NCI-H146 treated with DMSO at 0.1 percent for 48 hours (cell line): ENCODE measurements around the gene RERE.
"Not testable (repeated sequence)": the region's sequence is repeated elsewhere in the genome, so short reads cannot be mapped to it uniquely, and the experiment has no call there.

ENCODE experiments used
- DNase-seq: peaks from one replicate; lab custom pipeline; 2025; ENCODE audit not compliant: unreplicated experiment; lab: John Stamatoyannopoulos, UW

The RERE gene

GRCh38 chr1:8809342-8809736 lies 8.1 kb downstream of the RERE start:
- no peak for DNase-seq

- no peak for DNase-seq
Measured at GRCh38 chr1:8807004-8807403, 10.4 kb downstream of the RERE start.

GRCh38 chr1:8800416-8800815 lies 17.0 kb downstream of the RERE start:
- DNase-seq: no peak

DNA sequence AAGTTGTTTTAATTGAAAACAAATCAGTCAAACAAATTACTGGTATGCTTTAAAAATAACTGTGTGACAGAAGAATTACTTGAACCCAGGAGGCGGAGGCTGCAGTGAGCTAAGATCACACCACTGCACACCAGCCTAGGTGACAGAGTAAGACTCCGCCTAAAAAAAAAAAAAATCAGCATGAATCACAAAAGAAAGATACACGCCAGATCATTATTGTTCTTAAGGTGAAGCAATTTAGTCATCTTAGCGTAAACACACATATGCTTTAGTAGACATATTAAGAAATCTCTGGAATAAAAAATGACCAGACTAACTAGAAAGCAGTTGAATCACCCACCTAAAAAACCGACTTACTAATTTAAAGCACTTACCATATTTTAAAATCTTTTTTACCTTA lies 20.2 kb downstream of the RERE start:
- DNase-seq: no peak

DNA sequence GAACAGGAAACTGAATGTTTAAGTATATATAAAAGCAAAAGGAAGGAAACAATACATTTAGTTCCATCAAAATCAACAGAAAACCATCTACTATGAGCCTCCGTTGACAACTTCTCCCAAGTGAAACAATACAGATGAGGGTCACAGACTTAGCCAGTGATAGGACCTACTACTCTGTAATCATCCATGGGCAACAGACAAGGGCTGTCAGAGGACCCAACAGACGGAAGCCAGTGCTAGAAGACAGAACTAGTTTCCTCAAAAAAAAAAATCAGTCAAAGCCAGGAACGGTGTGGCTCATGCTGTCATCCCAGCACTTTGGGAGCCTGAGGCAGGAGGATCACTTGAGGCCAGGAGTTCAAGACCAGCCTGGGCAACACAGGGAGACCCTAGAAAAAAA lies 20.6 kb downstream of the RERE start:
- no peak for DNase-seq

DNA sequence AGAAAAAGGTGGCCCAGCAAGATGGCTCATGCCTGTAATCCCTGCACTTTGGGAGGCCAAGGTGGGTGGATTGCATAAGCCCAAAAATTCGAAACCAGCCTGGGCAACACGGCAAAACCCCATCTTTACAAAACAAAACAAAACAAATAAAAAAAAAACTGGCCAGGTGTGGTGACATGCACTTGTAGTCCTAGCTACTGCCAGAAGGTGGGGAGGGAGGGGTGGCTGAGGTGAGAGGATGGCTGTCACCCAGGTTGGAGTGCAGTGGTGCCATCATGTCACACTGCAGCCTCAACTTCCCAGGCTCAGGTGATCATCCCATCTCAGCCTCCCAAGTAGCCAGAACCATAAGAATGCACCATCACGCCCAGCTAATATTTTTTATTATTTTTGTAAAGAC lies 22.8 kb downstream of the RERE start:
- DNase-seq: no peak

DNA sequence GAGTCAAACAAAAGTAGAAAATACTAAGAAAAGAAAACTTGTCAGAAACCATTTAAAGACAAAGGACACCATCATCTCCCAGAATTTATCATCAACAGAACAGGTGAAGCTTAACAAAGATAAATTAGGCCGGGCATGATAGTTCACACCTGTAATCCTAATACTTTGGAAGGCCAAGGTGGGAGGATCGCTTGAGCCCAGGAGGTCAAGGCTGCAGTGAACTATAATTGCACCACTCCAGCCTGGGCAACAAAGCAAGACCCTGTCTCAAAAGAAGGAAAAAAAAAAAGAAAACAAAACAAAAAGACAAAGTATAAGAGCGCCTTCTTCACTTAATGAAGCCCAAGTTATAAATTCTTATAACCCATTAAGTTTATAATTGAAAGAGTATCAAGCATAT lies 25.6 kb downstream of the RERE start:
- no peak for DNase-seq

GRCh38 chr1:8790987-8791386 lies 26.5 kb downstream of the RERE start:
- no peak for DNase-seq

DNA sequence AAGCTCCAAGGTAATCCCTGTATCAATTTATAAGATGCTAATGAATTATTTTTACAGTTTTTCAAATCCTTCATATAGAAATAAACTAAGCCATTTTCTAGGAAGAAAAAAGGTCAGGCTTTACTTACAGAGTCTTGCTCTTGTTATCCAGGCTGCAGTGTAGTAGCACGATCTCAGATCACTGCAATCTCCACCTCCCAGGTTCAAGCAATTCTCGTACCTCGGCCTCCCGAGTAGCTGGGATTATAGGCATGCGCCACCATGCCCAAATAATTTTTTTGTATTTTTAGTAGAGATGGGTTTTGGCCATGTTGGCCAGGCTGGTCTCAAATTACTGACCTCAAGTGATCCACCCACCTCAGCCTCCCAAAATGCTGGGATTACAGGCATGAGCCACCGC lies 27.0 kb downstream of the RERE start:
- no peak for DNase-seq

- no peak for DNase-seq
Measured at GRCh38 chr1:8789314-8790214, 27.9 kb downstream of the RERE start.

GRCh38 chr1:8787218-8787617 lies 30.2 kb downstream of the RERE start:
- no peak for DNase-seq

GRCh38 chr1:8786204-8786603 lies 31.2 kb downstream of the RERE start:
- not testable (repeated sequence) for DNase-seq

- no peak for DNase-seq
Measured at GRCh38 chr1:8782955-8783354, 34.5 kb downstream of the RERE start.

- DNase-seq: no peak
Measured at GRCh38 chr1:8782001-8782620, 35.3 kb downstream of the RERE start.

- no peak for DNase-seq
Measured at GRCh38 chr1:8780405-8780804, 37.0 kb downstream of the RERE start.

DNA sequence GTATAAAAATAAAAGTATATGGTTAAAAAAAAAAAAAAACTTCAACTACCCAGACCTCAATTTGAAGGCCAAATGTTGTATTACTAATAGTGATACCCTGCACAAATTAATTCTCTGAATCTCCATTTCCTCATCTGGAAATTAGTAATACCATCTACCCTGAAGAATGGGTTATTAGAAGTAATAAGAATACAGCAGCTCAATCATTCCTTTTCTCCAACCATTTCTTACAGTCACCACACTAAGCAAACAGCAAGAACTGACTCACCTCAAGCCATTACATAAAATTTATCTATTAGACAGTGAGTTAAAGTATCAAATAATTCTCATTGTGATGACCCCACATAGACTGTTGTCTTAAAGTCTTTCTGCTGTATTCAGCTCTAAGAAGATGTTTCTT lies 39.6 kb downstream of the RERE start:
- DNase-seq: no peak

DNA sequence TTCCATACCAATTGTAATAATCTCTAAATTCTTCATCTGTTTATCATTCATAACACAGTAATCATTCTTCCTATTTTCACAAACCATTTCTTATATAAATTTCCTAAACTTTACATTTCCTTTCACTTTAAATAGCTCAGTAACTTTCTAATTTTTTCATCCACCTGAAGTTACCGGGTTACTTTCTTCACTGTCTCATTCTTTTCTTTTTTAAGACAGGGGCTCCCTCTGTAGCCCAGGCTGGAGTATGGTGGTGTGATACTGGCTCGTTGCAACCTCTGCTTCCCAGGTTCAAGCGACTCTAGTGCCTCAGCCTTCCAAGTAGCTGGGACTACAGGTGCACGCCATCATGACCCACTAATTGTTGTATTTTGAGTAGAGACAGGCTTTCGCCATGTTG lies 41.3 kb downstream of the RERE start:
- DNase-seq: no peak

- DNase-seq: no peak
Measured at GRCh38 chr1:8767006-8767405, 50.4 kb downstream of the RERE start.

DNA sequence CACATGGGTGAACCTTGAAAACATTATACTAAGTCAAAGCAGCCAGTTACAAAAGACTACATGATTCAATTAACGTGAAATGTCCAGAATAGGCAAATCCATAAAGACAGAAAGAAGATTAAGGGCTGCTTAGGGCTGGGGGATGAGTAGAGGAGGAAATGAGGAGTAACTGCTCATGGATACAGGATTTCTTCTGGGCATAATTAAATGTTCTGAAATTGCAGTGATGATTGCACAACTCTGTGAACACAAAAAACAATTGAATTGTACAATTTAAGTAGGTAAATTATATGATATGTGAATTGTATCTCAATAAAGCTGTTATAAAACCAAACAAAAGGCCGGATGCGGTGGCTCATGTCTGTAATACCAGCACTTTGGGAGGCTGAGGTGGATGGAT lies 52.2 kb downstream of the RERE start:
- DNase-seq: no peak

DNA sequence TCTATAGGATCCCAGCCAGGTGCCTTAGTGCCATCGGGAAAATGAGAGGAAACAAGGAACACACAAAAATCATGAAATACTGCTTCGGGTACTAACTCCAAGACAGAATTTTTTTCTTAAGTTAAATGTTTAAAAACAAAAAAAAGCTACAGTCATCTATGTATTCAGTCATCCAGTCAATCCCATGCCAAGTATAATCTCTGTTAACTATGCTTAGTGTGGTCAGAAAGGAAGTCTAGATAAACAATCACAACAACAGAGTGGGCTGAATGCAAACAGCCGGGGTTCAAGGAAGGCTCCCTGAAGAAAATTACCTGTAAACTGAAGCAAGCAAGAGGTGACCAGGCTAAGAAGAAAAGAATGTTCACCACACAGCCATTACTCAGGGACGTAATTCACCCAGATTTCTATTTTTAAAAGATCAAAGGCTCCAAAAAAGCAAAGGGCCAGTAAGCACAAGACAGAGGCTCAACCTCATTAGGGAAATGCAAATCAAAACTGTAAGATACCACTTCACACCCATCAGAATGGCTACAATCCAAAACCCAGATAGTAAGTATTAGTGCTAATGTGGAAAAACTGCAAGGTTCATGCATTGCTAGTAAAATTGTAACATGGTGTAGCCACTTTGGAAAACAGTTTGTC lies 53.0 kb downstream of the RERE start:
- no peak for DNase-seq

- no peak for DNase-seq
Measured at GRCh38 chr1:8763888-8764287, 53.6 kb downstream of the RERE start.

DNA sequence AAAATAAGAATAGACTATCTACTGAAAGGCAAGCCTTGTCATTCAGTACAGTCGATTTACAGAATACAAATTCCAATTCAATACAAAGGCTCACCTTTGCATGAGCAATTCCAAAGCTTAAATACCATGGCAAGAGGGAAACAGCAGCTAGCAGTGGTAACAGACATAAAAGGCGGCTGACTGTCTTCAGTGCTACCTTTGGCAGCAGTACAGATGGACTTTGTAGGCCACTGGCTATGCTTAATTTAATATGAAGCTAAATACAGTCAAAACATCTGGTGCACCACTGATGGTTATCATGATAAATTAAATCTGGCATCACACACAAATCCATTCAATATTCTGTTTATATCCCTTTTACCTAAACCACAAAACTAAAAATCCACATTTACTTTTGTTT lies 62.4 kb downstream of the RERE start:
- no peak for DNase-seq
